CD14-positive monocyte (primary cell): Measurements from ENCODE around the gene FNDC3B. TPM values are rescaled to one million over a fixed set of nuclear protein-coding genes. Genes with fewer than 3 reads are reported as not detected.

ENCODE experiments used
- DNase-seq, 3 donors: peaks; one replicate each; pipeline ENCODE4 v3.0.0-alpha.2; 2011 to 2022
- H2AFZ ChIP-seq: 2 replicates; pipeline ENCODE4 v1.6.0; 2012; ENCODE audit warnings: mild to moderate bottlenecking, low read depth, low read length, inconsistent platforms; ENCODE audit not compliant: insufficient read depth, poor library complexity, severe bottlenecking
- H3K27ac ChIP-seq, 2 donors: 1 replicate in 1 of 2; 2 replicates in 1 of 2; pipeline ENCODE4 v1.5.1; 2012 to 2013; ENCODE audit warnings: low read length in 2 of 2, control low read depth in 1 of 2, inconsistent platforms in 1 of 2, low read depth in 1 of 2, mild to moderate bottlenecking in 1 of 2
- H3K27me3 ChIP-seq, 2 donors: one replicate each; pipeline versions ENCODE4 v1.6.0 to v1.6.1; 2011 to 2013; ENCODE audit warnings: low read length in 2 of 2; ENCODE audit not compliant: control insufficient read depth in 2 of 2, insufficient read depth in 2 of 2
- H3K36me3 ChIP-seq, 2 donors: replicated peaks in 1 of 2; 1 replicate in 1 of 2; 2 replicates in 1 of 2; pipeline versions ENCODE4 v1.5.1 to v1.6.1; 2012 to 2013; ENCODE audit warnings: low read length in 2 of 2, control low read depth in 1 of 2, inconsistent platforms in 1 of 2, mild to moderate bottlenecking in 1 of 2; ENCODE audit not compliant: insufficient read depth in 2 of 2, control insufficient read depth in 1 of 2
- H3K4me1 ChIP-seq, 2 donors: 1 replicate in 1 of 2; 2 replicates in 1 of 2; pipeline versions ENCODE4 v1.5.1 to v1.6.1; 2012 to 2013; ENCODE audit warnings: low read length in 2 of 2, control low read depth in 1 of 2, inconsistent platforms in 1 of 2, mild to moderate bottlenecking in 1 of 2, moderate library complexity in 1 of 2; ENCODE audit not compliant: insufficient read depth in 2 of 2, control insufficient read depth in 1 of 2
- H3K4me2 ChIP-seq: replicated peaks from 2 replicates; pipeline ENCODE3; 2012; ENCODE audit warnings: low read length, moderate library complexity, mild to moderate bottlenecking; ENCODE audit not compliant: poor library complexity, severe bottlenecking; ENCODE audit errors: extremely low read depth
- H3K4me3 ChIP-seq, 3 experiments: fragments of 200-600 bp in 1 of 3; sonication (generic) in 1 of 3; replicated peaks in 1 of 3; 1 replicate in 2 of 3; 2 replicates in 1 of 3; pipeline ENCODE4 v1.5.1; 2011 to 2013; ENCODE audit warnings: low read length in 3 of 3, mild to moderate bottlenecking in 3 of 3, control low read depth in 2 of 3, low read depth in 2 of 3, inconsistent platforms in 1 of 3, moderate library complexity in 1 of 3
- H3K79me2 ChIP-seq: 2 replicates; pipeline ENCODE4 v1.6.0; 2012; ENCODE audit warnings: mild to moderate bottlenecking, control low read depth, inconsistent platforms, low read length, moderate library complexity; ENCODE audit not compliant: insufficient read depth
- H3K9ac ChIP-seq: 2 replicates; pipeline ENCODE4 v1.6.0; 2017; ENCODE audit warnings: low read length, mild to moderate bottlenecking; ENCODE audit not compliant: insufficient read depth, poor library complexity, severe bottlenecking
- H3K9me3 ChIP-seq, 2 donors: replicated peaks in 1 of 2; 1 replicate in 1 of 2; 2 replicates in 1 of 2; pipeline versions ENCODE4 v1.5.1 to v1.6.1; 2012 to 2013; ENCODE audit warnings: low read length in 2 of 2, control low read depth in 1 of 2; ENCODE audit not compliant: control insufficient read depth in 1 of 2, insufficient read depth in 1 of 2
- H4K20me1 ChIP-seq: 2 replicates; pipeline ENCODE4 v1.6.0; 2012; ENCODE audit warnings: mild to moderate bottlenecking, low read length, control low read depth, moderate library complexity; ENCODE audit not compliant: insufficient read depth
- H3K27ac Mint-ChIP-seq, 7 donors: one replicate each; pipeline ENCODE4 v1.8.0; 2020; ENCODE audit warnings: mild to moderate bottlenecking in 7 of 7, mixed read lengths in 7 of 7, moderate library complexity in 6 of 7, inconsistent platforms in 2 of 7
- H3K27me3 Mint-ChIP-seq, 3 donors: one replicate each; pipeline ENCODE4 v1.8.0; 2021 to 2022; ENCODE audit warnings: low read depth in 3 of 3, mild to moderate bottlenecking in 3 of 3, mixed read lengths in 3 of 3, moderate library complexity in 3 of 3, inconsistent platforms in 1 of 3
- H3K36me3 Mint-ChIP-seq, 2 donors: one replicate each; pipeline ENCODE4 v1.8.0; 2020; ENCODE audit warnings: mixed read lengths in 2 of 2, inconsistent platforms in 1 of 2, mild to moderate bottlenecking in 1 of 2
- H3K4me1 Mint-ChIP-seq: one replicate; pipeline ENCODE4 v1.8.0; 2020; ENCODE audit warnings: mild to moderate bottlenecking, mixed read lengths
- H3K4me3 Mint-ChIP-seq, 2 donors: one replicate each; pipeline ENCODE4 v1.8.0; 2020; ENCODE audit warnings: mild to moderate bottlenecking in 2 of 2, mixed read lengths in 2 of 2, moderate library complexity in 1 of 2
- H3K9me3 Mint-ChIP-seq, 7 donors: one replicate each; pipeline ENCODE4 v1.8.0; 2020 to 2022; ENCODE audit warnings: mixed read lengths in 7 of 7, mild to moderate bottlenecking in 6 of 7, moderate library complexity in 6 of 7, inconsistent platforms in 2 of 7
- CTCF ChIP-seq: fragments of 200-600 bp; IDR thresholded peaks from one replicate; pipeline ENCODE4 v1.8.0; 2022; ENCODE audit warnings: antibody characterized with exemption, mild to moderate bottlenecking
- WGBS: methylation state at CpG from one replicate; pipeline ENCODE4 v1.1.5; 2013; ENCODE audit warnings: missing lambda C conversion rate; ENCODE audit not compliant: insufficient coverage; 5-methylcytosine and 5-hydroxymethylcytosine counted together
- intact Hi-C, 2 donors: fragments of 100-400 bp; cut with micrococcal nuclease; formaldehyde crosslinking; loops; one replicate each; pipeline versions ENCODE4 v1.15.0 to v1.15.1; 2023
- polyA plus RNA-seq, 3 donors: library from polyadenylated mRNA; depleted of rRNA in 1 of 3; unstranded in 2 of 3; stranded (reverse) in 1 of 3; fragments of 300-500 nt in 2 of 3; fragments of >200 nt in 1 of 3; fragmentation: Illumina TruSeq in 2 of 3; gene quantifications; 1 replicate in 2 of 3; 2 replicates in 1 of 3; pipeline ENCODE4 v1.2.3, GENCODE V29; 2012 to 2021

FNDC3B gene
- polyA plus RNA-seq, 3 donors: 19.6 to 36.1 (median 25.7) TPM

- DNase-seq: no peak
- H4K20me1 ChIP-seq: peaks cover 100% of the 10 kb centered on the region
- no peak overlapping the region for H2AFZ ChIP-seq
- Mint-ChIP-seq H3K4me1 (peaks cover 66% of the 10 kb centered on the region), H3K9me3 (no peaks in the 10 kb centered on the region), H3K4me3 (no peak overlapping the region), H3K36me3 (peaks cover 6 to 13% of the 10 kb centered on the region in 2 donors), H3K27ac (peak overlapping the region in 1 of 7 donors; percentile 1), H3K27me3 (no peaks in the 10 kb centered on the region)
- H3K36me3 ChIP-seq: peaks cover 0 to 3% of the 10 kb centered on the region in 2 donors
- no peaks in the 10 kb centered on the region for H3K9me3 ChIP-seq
- H3K9ac ChIP-seq: no peak overlapping the region
- H3K27ac ChIP-seq: peak overlapping the region in 1 of 2 donors; percentile 65
- 80% methylated on average over 2 of the region's 5 CpGs for WGBS
- TF ChIP-seq CTCF: no peak
- peaks cover 7 to 35% of the 10 kb centered on the region in 2 donors for H3K4me1 ChIP-seq
- H3K27me3 ChIP-seq: no peaks in the 10 kb centered on the region
- intact Hi-C loops: no loop called here
- H3K4me2 ChIP-seq: no peak overlapping the region
- peaks cover 100% of the 10 kb centered on the region for H3K79me2 ChIP-seq
- H3K4me3 ChIP-seq: no peak overlapping the region
Observed at GRCh38 chr3:172217877-172218276, 178.5 kb downstream of the FNDC3B start.

DNA sequence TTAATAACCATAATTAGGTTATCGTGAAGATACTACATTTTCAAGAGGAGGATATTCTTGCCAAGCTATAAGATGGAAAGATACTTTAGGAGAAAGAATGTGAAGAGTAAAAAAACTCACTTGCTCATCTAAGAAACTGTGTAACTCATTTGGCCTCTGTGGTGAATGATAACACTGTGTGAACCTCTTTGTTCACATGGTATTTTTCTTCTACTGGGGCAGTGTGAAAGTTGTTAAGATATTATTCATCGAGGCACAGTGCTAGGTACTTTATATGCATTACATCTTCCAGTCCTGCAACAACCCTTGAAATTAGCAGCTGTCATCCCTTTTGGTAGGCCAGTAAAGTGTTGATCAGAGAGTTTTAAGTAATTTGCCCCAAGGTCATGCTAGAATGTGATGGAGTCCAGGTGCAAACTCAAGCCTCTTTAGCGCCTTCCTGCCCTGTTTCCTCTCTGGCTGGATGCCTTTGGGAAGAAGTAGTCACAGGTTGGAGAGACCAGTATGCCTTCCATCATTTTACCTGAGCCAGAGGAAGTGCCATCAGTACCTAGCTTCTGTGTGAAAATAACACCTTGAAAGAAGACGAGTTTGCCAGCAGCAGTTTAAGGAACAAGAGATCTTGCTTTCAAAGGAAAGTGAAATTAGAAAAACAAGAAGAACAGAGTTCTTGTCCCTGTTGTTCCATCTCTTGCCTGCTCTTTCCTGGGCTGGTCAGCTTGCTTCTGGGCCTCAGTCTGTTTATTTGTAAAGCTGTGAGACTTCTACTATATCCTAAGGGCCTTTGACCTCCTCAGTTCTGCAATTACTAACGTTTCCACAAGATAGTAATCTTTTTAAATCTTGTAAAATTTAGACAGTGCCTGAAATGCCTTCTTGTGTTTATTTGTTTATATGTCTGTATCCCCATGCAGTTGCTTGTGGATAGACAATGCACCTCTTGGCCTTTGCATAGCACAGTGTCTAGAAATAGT lies 179.3 kb downstream of the FNDC3B start:
- Histone ChIP-seq H2AFZ (no peak overlapping the region), H3K36me3 (no peaks in the 10 kb centered on the region), H3K4me3 (no peak overlapping the region), H3K4me2 (no peak overlapping the region), H3K9me3 (no peaks in the 10 kb centered on the region), H3K4me1 (peaks cover 7 to 35% of the 10 kb centered on the region in 2 donors), H3K27me3 (no peaks in the 10 kb centered on the region), H3K9ac (no peak overlapping the region), H4K20me1 (peaks cover 100% of the 10 kb centered on the region), H3K27ac (peak overlapping the region in 1 of 2 donors; percentile 65), H3K79me2 (peaks cover 100% of the 10 kb centered on the region)
- Mint-ChIP-seq H3K9me3 (no peaks in the 10 kb centered on the region), H3K27me3 (no peaks in the 10 kb centered on the region), H3K36me3 (peaks cover 3 to 13% of the 10 kb centered on the region in 2 donors), H3K27ac (peak overlapping the region; percentile 37 to 90 (median 53)), H3K4me3 (no peak overlapping the region), H3K4me1 (peaks cover 63% of the 10 kb centered on the region)
- WGBS: 100% methylated on average over 1 of the region's 5 CpGs
- TF ChIP-seq CTCF: no peak
- no peak for DNase-seq
- intact Hi-C loops: no loop called here
